Endodermal cell (in vitro differentiated cells): ENCODE measurements around the gene DDX50. TPM values are rescaled to one million over a fixed set of nuclear protein-coding genes. Genes with fewer than 3 reads are reported as not detected.

ENCODE experiments used
- DNase-seq: peaks from one replicate; pipeline ENCODE4 v3.0.0-alpha.2; 2017
- H3K27ac ChIP-seq: 2 replicates; pipeline ENCODE4 v1.5.1; 2013; ENCODE audit warnings: mild to moderate bottlenecking, low read depth, low read length, moderate library complexity
- H3K27me3 ChIP-seq: 2 replicates; pipeline ENCODE4 v1.6.1; 2013; ENCODE audit warnings: mild to moderate bottlenecking, low read length, moderate library complexity; ENCODE audit not compliant: insufficient read depth, control insufficient read depth, poor library complexity, severe bottlenecking
- H3K36me3 ChIP-seq: 2 replicates; pipeline ENCODE4 v1.7.0; 2013; ENCODE audit warnings: mild to moderate bottlenecking, low read length, moderate library complexity; ENCODE audit not compliant: control insufficient read depth, insufficient read depth
- H3K4me1 ChIP-seq: one replicate; pipeline ENCODE4 v1.7.0; 2013; ENCODE audit warnings: low read length; ENCODE audit not compliant: control insufficient read depth, insufficient read depth
- H3K4me3 ChIP-seq: 2 replicates; pipeline ENCODE4 v1.5.1; 2013; ENCODE audit warnings: mild to moderate bottlenecking, low read length, moderate library complexity
- H3K9ac ChIP-seq: 2 replicates; pipeline ENCODE4 v1.6.1; 2013; ENCODE audit warnings: mild to moderate bottlenecking, low read length, moderate library complexity; ENCODE audit not compliant: poor library complexity, severe bottlenecking; ENCODE audit errors: extremely low read depth
- H3K9me3 ChIP-seq: 2 replicates; pipeline ENCODE4 v1.6.1; 2013; ENCODE audit warnings: mild to moderate bottlenecking, low read length, moderate library complexity; ENCODE audit not compliant: control insufficient read depth
- H3K27ac Mint-ChIP-seq: 2 replicates; pipeline ENCODE4 v1.8.0; 2020; ENCODE audit warnings: mixed read lengths
- H3K27me3 Mint-ChIP-seq: 2 replicates; pipeline ENCODE4 v1.8.0; 2021; ENCODE audit warnings: mild to moderate bottlenecking, mixed read lengths; ENCODE audit not compliant: insufficient read depth
- H3K36me3 Mint-ChIP-seq: 2 replicates; pipeline ENCODE4 v1.8.0; 2020; ENCODE audit warnings: low read depth, mixed read lengths
- H3K4me1 Mint-ChIP-seq: 2 replicates; pipeline ENCODE4 v1.8.0; 2020; ENCODE audit warnings: mixed read lengths
- H3K4me3 Mint-ChIP-seq: 2 replicates; pipeline ENCODE4 v1.8.0; 2020; ENCODE audit warnings: mild to moderate bottlenecking, moderate library complexity, mixed read lengths
- H3K9me3 Mint-ChIP-seq: 2 replicates; pipeline ENCODE4 v1.8.0; 2020; ENCODE audit warnings: mild to moderate bottlenecking, mixed read lengths
- WGBS, 2 experiments: methylation state at CpG; one replicate each; pipeline versions ENCODE4 v1.1.5 to v1.1.7; 2013; ENCODE audit warnings: missing lambda C conversion rate in 2 of 2, mixed read lengths in 1 of 2; ENCODE audit not compliant: insufficient coverage in 1 of 2, insufficient read length in 1 of 2; 5-methylcytosine and 5-hydroxymethylcytosine counted together
- total RNA-seq, 2 donors: library from RNA; stranded (reverse); fragmentation: NEBNext Ultra II Directional in 1 of 2; extraction: Animal tissue kit (Norgen Biotek cat#: 25700) in 1 of 2; gene quantifications; 2 replicates in 1 of 2; 3 replicates in 1 of 2; pipeline ENCODE4 v1.2.1, GENCODE V29; 2021
- TF ChIP-seq, protein P1 (sequence below): fragments of 200-600 bp; sonication (generic); conservative IDR thresholded peaks from 2 replicates; pipeline ENCODE4 v1.5.0; 2021; ENCODE audit warnings: antibody characterized with exemption, mild to moderate bottlenecking

DDX50 gene
- total RNA-seq, 2 donors from 2014 or later = 38.0 to 46.5 TPM

DNA sequence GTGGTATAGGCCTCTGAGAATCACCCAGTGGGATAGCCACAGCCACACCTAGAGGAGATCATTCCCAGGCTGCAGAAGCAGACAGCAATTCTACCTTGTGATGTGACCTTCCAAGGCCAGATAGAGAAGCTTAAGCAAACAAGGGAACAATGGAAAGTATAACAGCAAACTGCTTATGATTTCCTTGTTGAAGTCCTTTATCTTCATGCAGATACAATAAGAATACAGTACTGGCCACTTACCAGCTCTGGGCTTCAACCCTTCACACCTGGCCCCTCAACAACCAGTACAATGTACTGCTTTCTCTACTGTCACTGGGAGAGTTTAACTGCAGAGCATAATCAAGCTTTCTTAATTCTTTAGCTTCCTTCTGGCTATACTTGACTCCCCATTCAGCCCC lies 22.6 kb upstream of the DDX50 start:
- DNase-seq = no peak
- peak overlapping the region; percentile 4 for H3K4me3 ChIP-seq
- no peaks in the 10 kb centered on the region for H3K36me3 ChIP-seq
- no peak overlapping the region for H3K27ac Mint-ChIP-seq
- peaks cover 3% of the 10 kb centered on the region for H3K36me3 Mint-ChIP-seq
- no peak overlapping the region for H3K27ac ChIP-seq
- H3K4me3 Mint-ChIP-seq = no peak overlapping the region
- H3K9me3 ChIP-seq = no peaks in the 10 kb centered on the region
- no peak overlapping the region for H3K9ac ChIP-seq
- no peaks in the 10 kb centered on the region for H3K27me3 Mint-ChIP-seq
- H3K9me3 Mint-ChIP-seq = no peaks in the 10 kb centered on the region
- H3K4me1 Mint-ChIP-seq = peaks cover 42% of the 10 kb centered on the region
- H3K4me1 ChIP-seq = peaks cover 9% of the 10 kb centered on the region
- TF ChIP-seq, protein P1, sequence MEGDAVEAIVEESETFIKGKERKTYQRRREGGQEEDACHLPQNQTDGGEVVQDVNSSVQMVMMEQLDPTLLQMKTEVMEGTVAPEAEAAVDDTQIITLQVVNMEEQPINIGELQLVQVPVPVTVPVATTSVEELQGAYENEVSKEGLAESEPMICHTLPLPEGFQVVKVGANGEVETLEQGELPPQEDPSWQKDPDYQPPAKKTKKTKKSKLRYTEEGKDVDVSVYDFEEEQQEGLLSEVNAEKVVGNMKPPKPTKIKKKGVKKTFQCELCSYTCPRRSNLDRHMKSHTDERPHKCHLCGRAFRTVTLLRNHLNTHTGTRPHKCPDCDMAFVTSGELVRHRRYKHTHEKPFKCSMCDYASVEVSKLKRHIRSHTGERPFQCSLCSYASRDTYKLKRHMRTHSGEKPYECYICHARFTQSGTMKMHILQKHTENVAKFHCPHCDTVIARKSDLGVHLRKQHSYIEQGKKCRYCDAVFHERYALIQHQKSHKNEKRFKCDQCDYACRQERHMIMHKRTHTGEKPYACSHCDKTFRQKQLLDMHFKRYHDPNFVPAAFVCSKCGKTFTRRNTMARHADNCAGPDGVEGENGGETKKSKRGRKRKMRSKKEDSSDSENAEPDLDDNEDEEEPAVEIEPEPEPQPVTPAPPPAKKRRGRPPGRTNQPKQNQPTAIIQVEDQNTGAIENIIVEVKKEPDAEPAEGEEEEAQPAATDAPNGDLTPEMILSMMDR = no peak
- no peaks in the 10 kb centered on the region for H3K27me3 ChIP-seq

DNA sequence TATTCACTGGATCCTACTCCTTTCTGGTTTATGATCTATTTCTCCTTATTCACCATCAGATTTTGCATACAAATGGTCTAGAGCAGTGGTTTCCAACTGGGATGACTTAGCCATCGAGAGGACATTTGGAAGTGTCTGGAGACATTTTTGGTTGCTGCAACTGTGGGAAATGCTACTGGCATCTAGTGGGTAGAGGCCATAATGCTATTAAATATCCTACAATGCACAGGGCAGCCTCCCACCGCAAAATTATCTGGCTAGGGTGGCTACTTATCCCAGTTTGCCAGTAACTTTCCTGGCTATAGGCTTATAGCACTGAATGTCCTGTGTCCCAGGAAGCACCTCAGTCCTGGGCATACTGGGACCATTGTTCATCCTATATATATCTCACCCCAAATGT lies 21.5 kb upstream of the DDX50 start:
- Histone ChIP-seq H3K4me3 (no peak overlapping the region), H3K27ac (no peak overlapping the region), H3K9me3 (no peaks in the 10 kb centered on the region), H3K27me3 (no peaks in the 10 kb centered on the region), H3K9ac (no peak overlapping the region), H3K36me3 (no peaks in the 10 kb centered on the region), H3K4me1 (peaks cover 9% of the 10 kb centered on the region)
- peaks cover 11% of the 10 kb centered on the region for H3K36me3 Mint-ChIP-seq
- no peak overlapping the region for H3K27ac Mint-ChIP-seq
- no peak overlapping the region for H3K4me3 Mint-ChIP-seq
- H3K9me3 Mint-ChIP-seq = no peaks in the 10 kb centered on the region
- H3K27me3 Mint-ChIP-seq = no peaks in the 10 kb centered on the region
- TF ChIP-seq, protein P1 = no peak
- no peak for DNase-seq
- H3K4me1 Mint-ChIP-seq = peaks cover 41% of the 10 kb centered on the region
- WGBS, 2 experiments = 93 to 100% methylated on average over 1 to 2 of the region's 2 CpGs

DNA sequence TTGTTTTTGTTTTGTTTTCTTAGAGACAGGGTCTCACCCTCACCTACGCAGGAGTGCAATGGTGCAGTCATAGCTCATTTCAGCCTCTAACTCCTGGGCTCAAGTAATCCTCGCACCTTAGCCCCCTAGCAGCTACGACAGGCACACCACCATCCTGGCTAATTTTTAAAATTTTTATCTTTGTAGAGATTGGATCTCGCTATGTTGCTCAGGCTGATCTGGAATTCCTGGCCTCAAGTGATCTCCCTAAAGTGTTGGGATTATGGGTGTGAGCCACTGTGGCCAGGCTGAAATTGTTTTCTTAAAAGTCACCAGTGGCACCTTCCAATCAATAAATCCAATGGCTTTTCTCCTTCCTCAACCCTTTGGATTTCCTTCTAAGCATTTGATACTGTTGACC lies 20.9 kb upstream of the DDX50 start:
- peaks cover 14% of the 10 kb centered on the region for H3K36me3 Mint-ChIP-seq
- H3K27me3 Mint-ChIP-seq = no peaks in the 10 kb centered on the region
- H3K27ac ChIP-seq = no peak overlapping the region
- peaks cover 38% of the 10 kb centered on the region for H3K4me1 Mint-ChIP-seq
- no peaks in the 10 kb centered on the region for H3K9me3 ChIP-seq
- H3K4me1 ChIP-seq = peaks cover 9% of the 10 kb centered on the region
- no peaks in the 10 kb centered on the region for H3K9me3 Mint-ChIP-seq
- no peak overlapping the region for H3K4me3 ChIP-seq
- H3K4me3 Mint-ChIP-seq = no peak overlapping the region
- TF ChIP-seq, protein P1 = peak; percentile 13
- H3K27ac Mint-ChIP-seq = no peak overlapping the region
- H3K36me3 ChIP-seq = no peaks in the 10 kb centered on the region
- H3K27me3 ChIP-seq = no peaks in the 10 kb centered on the region
- 94% methylated on average over 4 of the region's 4 CpGs; no CpG with 5 or more reads in 1 of the 2 experiments for WGBS, 2 experiments
- no peak for DNase-seq
- H3K9ac ChIP-seq = no peak overlapping the region
